GM19455 (cell line): ENCODE results near the gene NEDD4L.
"Not testable (repeated sequence)": the region's sequence is repeated elsewhere in the genome, so short reads cannot be mapped to it uniquely, and the experiment has no call there.

ENCODE experiments used
- ATAC-seq: cut with Tn5 transposase; IDR thresholded peaks from one replicate; pipeline ENCODE4 v1.9.1; 2021; ENCODE audit not compliant: unreplicated experiment

Gene NEDD4L

DNA sequence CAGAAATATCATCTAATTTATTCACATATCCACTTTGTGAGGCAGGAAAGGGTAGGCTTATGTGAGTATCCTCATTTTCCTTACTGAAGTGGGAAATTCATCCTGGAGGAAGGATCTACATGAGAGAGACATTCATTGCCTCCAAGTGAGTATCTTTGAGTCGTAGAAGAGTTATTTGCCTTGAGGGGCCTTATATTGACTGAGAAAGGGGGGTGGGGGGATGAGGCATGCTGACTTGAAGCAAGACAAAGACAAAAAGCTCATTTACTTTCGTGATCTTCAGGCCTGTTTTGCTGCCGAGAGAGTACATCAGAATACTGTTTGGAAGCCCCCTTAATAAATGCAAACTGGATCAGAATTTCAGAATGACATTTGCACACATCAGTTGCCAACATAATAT, 17.6 kb upstream of the NEDD4L start:
- no peak for ATAC-seq

DNA sequence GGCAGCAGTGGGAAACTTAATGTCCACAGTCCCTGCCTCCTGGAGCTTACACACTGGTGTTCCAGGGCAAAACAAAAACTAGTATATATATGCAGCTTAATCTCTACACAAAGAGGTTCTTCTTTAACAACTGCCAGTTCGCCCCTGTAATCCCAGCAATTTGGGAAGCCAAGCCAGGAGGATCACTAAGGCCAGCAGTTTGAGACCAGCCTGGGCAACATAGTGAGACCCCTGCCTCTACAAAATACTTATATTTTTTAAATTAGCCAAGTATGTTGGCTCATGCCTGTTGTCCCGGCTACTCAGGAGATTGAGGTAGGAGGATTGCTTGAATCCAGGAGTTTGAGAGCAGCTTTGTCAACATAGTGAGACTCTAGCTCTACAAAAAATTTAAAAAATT, 17.2 kb upstream of the NEDD4L start:
- ATAC-seq: no peak

- ATAC-seq: no peak
Observed at GRCh38 chr18:58027341-58027740, 16.7 kb upstream of the NEDD4L start.

DNA sequence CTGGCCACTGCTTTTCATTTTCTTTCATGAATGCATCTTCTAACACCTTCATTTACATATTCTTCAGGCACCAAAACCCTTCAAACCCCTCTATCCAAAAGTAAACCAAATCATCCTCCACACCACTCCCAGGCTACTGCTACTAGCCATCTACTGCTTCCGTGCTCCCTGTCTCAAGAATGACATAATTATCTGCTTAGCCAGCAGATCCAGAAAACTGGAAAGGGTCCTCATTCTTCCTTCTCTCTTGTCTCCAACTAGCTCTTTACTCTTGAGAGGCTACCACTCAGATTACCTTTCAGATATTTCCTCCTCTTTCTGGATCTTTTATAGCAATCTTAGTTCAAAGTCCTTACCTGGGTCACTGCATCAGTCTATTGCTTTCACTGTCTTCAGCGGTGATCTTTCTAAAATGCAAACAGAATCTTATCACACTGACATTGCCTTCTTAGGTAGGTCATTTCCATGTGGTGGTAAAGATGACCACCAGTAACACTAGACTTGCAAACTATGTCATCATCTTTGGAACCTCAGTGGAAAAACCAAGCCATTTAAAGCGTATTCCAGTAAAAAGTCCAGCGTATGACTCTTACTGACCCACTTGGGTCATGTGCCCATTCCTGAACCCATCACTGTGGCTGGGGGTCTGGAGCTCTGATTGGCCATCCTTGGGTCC, 15.8 kb upstream of the NEDD4L start:
- no peak for ATAC-seq

DNA sequence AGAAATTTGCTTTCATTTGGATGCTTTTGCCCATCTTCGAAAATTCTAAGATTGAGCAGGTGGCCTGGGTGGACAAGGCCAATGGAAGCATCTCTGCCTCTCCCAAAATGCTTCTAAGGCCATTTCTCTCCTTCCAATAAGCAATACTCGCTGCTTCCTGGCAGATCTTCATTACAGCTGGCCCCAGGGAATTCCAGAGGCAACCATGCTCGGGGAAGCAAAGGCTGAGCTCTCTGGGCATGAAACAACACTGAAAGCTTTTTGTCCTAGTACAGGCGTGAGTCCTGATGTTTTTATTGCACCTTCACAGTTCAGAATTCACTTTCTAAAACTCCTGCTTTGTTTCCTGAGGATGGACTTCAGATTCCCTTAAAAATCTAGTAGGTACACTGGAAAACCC, 11.8 kb upstream of the NEDD4L start:
- ATAC-seq: no peak

GRCh38 chr18:58033216-58033615, 10.8 kb upstream of the NEDD4L start:
- ATAC-seq: no peak

GRCh38 chr18:58034370-58034769, 9.7 kb upstream of the NEDD4L start:
- no peak for ATAC-seq

GRCh38 chr18:58037163-58037562, 6.9 kb upstream of the NEDD4L start:
- ATAC-seq: no peak

- ATAC-seq: no peak
Observed at GRCh38 chr18:58038063-58038462, 6.0 kb upstream of the NEDD4L start.

DNA sequence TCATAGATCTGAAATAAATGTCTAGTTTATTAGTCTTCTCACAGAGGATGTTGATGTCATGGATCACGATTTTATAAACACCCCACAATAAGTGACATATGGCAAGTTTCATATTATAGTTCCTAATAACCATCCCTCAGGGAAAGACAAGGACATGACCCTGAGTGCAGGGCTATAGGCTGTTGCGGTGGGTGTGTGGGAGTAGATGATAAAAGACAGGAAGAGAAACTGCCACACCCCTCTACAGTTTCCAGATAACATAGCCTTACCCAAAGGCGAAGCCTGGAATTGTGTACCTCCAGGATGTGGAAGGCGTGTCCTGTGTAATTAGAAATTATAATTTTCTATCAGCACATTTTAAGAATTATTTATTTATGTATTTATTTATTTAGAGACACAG, 2.4 kb upstream of the NEDD4L start:
- no peak for ATAC-seq

DNA sequence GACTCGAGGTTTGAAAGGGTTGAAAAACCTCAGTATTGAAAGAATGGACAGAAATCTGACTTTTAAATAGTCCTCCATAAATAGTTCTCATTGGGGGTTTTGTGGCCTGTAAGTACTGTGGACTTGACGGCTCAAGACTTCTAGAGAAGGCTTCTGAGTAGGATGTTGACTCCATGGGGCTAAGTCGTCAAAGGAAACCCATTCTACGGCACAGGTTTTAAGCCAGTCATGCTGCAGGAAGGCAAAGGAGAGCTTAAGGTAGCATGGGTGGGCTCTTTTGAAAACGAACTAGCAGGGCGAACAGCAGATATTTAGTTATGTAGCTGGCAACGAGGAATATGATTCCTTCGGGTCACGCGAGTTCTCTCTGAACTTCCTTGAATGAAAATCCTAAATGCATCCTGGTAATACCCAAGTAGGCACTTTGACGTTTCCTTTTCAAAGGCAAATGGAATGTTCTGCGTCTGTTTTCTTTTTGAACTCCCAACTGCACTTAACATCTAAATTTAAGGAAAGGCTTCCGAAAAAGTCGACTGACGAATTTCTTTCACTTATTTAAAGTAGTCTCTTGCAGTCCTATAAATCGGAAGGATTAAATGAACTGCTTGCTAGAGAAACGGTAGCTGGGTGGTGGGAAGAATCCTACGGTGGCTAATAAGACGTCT, 1.1 kb upstream of the NEDD4L start:
- ATAC-seq: no peak

GRCh38 chr18:58044370-58045241, 580 bp downstream of the NEDD4L start:
- peak; percentile 35 for ATAC-seq

GRCh38 chr18:58045242-58046092, 1.4 kb downstream of the NEDD4L start:
- no peak for ATAC-seq

GRCh38 chr18:58046093-58046793, 2.2 kb downstream of the NEDD4L start:
- no peak for ATAC-seq

DNA sequence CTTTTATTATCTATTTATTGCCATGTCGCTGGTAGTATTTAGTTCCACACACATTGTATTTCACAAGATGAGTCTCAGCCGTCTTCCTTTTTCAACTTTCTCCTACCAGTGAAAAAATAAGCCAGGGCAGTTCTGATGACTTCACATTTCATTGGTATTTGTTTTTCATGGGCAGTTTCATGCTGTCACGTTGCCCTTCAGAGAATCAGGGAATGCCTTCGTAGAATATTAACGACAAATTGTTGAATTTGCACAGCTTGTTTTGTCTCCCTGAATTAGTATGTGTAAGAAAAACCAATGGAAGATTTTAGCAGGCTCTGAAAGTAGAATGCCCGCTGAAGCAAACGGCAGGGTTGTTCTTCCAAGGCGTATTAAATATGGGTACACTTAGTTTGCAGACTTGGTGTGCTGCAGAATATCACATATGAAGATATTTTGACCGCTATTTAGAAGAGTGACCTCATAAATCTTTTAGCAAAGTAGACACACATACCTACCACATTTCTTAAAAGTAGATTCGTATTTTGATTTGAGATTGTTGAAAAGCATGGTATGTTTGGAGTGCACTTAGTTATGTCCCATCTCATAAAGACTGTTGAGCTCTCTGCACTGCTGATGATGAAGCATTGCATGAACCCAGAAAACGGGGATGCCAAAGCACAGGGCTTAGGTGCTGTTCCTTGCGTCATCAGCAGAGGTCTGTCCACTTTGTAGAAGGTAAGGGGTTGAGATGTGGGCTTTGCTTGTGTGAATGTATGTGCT, 2.9 kb downstream of the NEDD4L start:
- ATAC-seq: no peak

- ATAC-seq: no peak
Observed at GRCh38 chr18:58047556-58047882, 3.5 kb downstream of the NEDD4L start.

GRCh38 chr18:58048081-58048642, 4.1 kb downstream of the NEDD4L start:
- no peak for ATAC-seq

DNA sequence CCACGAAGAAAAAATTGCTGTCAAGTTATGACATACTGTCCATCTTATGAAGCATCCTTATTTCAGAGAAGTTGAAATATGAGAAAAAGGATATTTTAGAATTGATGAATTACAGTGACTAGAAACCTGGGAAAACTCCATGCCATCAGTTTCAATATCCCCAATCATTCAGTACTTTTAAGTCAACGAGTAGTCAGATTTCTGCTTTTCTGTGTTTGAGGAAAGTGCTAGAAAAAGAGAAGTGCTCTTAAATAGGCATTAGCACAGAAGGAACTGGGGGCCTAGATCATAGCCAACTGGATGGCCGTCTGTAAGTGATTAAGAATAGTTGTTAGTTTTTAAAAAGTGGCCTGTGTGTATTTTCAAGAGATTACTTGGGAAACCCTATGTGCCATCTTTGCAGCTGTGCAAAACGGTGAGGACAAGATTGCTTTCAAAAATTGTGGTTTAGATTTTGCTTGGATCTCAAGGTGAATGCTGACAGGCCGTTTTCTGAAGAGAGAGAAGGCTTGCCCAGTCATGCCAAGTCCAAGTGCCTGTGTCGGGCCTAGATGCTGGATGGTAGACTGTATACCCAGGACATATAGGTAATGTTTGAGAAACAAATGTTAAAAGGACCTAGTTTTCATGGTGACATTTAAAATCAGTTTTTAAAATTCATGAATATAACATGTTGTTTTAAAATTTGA, 5.1 kb downstream of the NEDD4L start:
- no peak for ATAC-seq

GRCh38 chr18:58050963-58051362, 6.9 kb downstream of the NEDD4L start:
- ATAC-seq: not testable (repeated sequence)
